GM18907 (cell line): ENCODE results near the gene CHD5.

ENCODE experiments used
- ATAC-seq: cut with Tn5 transposase; IDR thresholded peaks from one replicate; pipeline ENCODE4 v1.9.1; 2021; ENCODE audit warnings: mild to moderate bottlenecking, moderate library complexity; ENCODE audit not compliant: unreplicated experiment

Gene CHD5

DNA sequence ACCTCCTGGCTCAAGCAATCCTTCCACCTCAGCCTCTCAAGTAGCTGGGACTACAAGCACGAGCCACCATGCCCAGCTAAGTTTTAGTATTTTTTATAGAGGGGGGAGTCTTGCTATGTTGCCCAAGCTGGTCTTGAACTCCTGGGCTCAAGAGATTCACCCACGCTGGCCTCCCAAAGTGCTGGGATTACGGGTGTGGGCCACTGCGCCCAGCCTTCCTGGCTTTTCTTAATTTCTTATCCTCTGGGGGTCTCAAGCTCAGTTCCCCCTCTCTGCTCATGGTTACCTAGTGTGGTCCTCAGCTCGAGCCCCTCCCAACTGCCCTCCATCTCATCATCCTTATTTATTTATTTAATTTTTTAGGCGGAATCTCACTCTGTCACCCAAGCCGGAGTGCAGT, 22.1 kb upstream of the CHD5 start:
- no peak for ATAC-seq

DNA sequence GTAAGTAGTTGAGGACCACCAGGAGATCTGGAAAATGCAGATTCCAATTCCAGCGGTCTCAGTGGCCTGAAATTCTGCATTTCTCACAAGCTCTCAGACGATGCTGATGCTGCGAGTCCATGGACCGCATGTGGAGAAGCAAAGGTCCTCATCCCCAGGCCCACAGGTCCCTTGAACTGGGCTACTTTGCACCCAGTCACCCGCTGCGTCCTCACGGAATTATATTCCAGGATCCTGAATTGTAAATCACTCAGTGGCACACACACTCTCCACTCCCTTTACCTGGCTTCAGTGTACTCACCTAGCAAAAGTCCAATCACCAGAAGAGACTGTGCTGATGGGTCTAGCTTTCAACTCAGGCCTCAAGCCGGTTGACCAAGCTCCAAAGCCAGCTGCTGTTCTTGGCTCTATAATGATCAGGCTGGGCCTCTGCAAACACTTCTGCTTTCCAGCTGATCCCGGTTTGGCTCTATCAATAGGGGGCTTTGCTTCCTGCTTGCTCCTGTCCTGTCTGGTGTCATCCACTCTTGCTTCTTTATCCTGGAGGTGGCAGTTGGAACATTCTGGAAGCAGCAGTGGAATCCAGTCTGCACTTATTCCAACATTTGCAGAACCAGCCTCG, 20.2 kb upstream of the CHD5 start:
- ATAC-seq = no peak

- peak; percentile 96 for ATAC-seq
These were observed 19.4 kb upstream of the CHD5 start, which contains the start of gene RPL22 for GRCh38 chr1:6199298-6200187. Gene RPL22, minus strand, starts transcription at chr1:6199595. Its CDS starts 22 bp downstream, at chr1:6199573.

GRCh38 chr1:6198646-6199297, 18.7 kb upstream of the CHD5 start:
- peak; percentile 32 for ATAC-seq

DNA sequence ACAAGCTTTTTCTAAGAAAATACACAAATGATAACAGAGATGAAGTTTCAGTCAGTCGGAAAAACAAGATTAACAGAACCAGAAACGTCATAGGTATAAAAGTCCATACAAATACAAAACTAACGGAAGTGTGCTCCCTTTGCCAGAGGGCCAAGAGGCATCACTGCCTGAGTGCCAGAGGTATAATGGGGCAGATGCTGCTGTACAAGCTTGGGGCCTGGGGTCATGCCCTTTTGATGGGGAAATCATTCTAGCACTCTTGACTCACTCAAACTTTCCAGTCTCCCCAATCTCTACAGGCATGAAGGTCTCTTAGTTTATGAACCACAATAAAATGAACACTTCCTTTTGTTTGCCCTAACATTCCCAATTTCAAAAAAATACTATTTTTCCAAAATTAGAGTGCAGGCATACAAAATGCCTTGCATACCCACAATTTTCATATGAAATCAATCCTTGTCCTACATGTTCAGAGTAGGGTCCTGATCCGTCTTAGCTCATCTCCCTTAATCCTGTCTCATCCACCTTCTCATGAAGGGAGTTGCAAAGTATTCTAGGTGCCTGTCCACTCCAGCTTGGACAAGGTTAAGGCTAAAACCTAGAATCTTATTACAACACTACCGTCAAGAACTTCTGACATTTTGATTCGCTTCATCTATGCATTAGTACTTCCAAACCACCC, 17.8 kb upstream of the CHD5 start:
- ATAC-seq = no peak

DNA sequence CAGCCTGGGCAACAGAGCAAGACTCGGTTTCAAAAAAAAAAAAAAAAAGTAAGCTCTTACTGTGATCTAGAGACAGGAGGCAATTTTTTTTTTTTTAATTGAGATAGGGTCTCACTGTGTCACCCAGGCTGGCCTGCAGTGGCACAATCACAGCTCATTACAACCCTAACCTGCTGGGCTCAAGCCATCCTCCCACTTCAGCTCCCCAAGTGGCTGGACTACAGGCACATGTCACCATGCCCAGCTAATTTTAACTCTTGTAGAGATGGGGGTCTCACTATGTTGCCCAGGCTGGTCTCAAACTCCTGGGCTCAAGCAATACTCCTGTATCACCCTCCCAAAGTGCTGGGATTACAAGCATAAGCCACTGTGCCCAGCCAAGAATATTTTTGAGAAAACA, 11.8 kb upstream of the CHD5 start:
- no peak for ATAC-seq

DNA sequence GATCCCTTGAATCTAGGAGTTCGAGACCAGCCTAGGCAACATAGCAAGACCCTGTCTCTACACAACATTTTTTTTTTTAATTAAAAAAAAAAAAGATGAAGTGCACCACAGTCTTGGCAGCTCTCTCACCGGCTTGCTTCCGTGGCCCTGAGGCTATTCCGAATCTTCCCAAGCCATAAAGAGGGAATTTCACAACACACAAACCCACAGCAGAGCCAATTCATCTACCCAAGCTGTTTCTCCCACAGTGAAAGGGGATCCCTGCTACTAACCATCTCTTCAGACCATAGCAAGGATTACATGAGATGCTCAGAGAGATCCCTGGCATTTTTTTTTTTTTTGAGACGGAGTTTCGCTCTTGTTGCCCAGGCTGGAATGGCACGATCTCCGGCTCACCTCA, 8.3 kb upstream of the CHD5 start:
- ATAC-seq = no peak

- no peak for ATAC-seq
These were observed 5.7 kb upstream of the CHD5 start for GRCh38 chr1:6185635-6186382.

DNA sequence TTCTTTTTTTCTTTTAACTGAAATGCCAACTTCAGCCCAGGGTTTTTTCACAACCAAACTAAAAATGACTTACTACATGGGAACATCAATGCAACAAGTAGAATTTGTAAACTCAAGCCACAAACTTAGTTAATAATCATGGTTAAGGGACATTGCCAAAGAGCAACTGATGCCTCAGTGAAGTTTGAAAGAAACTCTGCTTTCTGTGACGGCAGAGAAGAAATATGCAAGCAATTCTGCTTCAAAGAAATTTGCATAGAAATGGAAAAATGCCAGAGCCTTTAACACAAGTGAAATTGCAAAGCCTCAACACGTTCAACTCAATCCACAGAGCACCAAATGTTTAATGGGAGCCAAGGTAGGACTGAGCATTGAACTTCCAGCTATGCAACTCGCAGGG, 5.0 kb upstream of the CHD5 start:
- ATAC-seq = no peak

DNA sequence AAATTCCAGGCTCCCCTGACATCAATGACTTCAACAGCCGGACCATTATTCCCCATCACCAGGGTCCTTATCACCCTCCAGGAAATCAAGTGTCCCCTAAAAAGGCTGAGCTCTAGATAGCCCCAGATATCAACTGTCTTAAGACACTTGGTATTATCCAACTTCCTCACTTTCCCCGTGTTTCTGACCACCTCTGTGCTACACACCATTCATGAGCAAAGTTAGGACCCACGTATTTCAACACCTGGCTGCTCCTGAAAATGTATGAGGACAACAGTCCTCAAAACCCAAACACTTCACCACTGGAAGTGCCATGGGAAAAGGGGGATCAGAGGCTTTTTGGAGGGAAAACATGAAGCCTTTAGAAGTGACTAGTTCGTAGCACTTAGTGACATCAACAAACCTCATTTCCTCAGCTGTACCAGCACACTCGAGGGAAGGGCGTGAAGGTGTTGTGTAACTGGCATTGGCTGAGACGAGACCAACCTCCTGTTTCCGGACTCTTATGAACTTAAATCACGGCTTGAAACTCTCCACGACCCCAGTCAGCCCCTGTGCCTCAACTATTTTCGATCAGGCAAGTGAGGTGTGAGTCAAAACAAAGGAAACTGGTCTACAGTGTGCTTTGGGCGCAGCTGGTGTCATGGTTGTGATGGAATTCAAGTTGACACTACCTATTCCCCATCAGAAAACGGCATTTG, 4.1 kb upstream of the CHD5 start:
- no peak for ATAC-seq

DNA sequence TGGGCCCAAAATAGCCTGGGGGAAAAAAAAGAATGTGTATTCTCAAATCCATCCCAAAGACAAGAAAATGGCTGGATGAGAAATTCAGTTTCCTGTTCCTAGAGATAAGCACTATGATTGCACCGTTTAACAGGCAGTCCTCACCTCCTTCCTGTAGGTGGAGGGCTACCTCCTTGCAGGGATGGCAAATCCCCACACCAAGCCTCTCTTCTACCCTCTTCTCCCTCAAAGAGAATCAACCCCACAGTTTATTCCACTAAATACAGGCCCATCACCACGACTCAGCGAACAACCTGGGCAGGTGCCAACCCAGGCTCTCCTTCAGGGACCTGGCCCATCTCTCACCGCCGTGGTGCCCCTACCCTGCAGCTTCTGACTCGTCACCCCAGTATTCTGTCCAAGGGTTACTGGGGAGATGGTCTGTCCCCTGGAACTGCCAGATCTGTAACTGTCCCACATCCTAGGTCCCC, 3.4 kb upstream of the CHD5 start:
- ATAC-seq = no peak

DNA sequence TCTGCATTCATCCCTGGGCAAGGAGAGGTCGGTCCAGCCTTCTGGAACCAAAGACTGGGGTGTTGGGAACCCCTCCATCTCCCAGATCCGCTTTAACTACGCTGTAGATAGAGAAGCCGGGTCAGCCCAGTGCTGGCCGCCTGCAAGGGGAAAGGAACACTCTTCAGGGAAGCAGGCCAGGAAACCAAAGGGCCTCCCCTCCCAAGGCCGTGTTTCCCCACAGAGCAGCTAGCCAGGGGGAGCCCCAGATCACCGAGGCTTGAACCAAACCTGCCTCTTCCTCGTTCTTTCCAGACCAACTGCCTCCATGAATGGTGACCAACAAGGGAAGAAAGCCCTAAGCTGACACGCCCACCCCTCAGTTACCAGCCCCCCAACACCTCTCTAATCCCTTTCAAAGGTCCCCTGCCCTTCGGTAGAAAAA, 1.2 kb upstream of the CHD5 start:
- no peak for ATAC-seq

DNA sequence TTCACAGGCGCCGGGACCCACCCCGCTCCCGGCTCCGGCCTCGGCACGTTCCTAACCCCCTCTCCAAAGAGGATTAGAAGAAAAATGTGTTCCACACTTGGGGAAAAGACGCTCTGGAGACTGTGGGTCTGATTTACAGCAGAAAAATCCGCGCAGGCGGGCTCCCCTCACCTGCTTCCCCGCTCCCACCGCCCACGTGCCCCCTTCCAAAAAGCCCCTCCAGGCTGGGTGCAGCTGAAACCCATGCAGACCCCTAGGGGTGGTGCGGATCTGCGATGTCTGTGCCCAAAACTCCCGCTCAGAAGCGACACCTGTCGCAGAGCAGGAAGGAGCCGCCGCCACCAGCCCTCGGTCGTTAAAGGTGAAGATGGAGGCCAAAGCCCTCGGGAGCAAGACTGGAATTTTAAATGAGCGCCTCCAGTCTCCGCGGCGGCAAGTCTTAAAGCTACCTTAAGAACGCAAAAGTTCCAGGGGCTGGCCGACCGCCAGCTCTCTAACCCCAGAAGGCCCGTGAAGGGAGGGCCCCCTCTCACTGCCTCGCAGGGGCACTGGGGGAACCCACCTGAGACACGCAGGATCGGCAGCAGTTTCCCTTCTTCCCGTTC, 688 bp upstream of the CHD5 start:
- ATAC-seq = no peak

GRCh38 chr1:6179564-6180175, 451 bp downstream of the CHD5 start:
- no peak for ATAC-seq

- no peak for ATAC-seq
These were observed 1.2 kb downstream of the CHD5 start for GRCh38 chr1:6178751-6179563.

DNA sequence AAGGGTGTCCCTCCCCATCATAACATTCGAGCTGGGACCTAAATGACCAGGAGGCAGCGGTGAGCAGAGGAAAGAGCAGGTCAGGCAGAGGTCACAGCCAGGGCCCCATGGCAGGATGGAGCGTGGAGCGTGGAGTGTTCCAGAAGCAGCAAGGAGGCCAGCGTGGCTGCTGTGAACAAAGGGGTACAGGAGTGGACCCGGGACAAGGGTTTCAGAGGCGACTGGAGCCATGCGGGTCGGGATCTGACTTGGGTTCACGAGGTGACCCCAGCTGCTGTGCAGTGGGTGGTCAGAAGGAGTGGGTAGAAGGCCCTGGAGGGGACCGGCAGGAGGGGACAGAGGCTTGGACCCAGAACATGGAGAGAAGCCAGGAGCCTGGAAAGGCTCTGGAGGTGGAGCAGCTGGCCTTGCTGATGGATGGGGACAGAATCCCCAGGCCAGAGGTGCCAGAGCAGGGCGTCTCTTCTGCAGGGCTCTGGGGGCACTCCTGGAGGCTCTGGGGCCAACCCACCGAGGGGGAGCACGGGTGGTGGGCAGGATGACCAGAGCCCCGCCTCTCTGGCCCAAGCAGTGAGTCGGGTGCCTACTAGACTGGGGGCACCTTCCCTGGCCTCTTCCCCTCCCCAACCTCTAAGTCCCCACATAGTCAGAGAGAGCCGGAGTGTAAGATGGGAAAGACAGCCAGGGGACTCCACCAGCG, 2.3 kb downstream of the CHD5 start:
- ATAC-seq = no peak

DNA sequence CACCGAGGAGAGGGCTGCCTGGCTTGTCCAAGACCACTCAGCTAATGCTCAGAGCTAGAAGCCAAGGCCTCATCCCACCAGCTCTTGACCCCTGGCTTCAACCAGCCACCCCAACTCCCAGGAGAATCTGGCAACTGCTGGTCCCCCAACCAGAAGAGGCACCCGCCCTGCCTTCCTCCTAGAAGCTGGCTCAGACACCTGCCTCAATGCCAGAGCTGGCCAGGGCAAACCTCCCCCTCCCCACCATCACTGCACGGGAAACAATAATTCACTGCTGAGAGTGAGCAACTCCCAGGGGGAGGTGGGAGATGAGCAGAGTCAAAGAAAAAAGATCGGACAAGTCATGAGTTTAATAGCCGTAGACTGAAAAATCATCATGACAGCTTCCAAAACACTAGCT, 3.3 kb downstream of the CHD5 start:
- ATAC-seq = no peak

DNA sequence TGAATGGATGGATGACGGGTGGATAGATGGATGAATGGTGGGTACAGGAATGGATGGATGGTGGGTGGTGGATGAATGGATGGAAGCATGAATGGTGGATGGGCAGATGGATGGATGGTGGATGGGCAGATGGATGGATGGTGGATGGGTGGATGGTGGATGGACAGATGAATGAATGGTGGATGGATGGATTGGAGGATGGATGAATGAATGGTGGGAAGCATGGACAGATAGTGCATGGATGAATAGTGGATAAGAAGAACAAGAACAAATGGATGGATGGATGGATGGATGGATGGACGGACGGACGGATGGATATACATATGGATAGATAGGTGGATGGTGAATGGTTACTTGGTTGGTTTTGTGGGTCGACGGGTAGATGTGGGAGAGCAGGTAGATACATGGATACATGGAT, 4.7 kb downstream of the CHD5 start:
- no peak for ATAC-seq
